ENCODE data around the gene PINK1.

PINK1 gene

DNA sequence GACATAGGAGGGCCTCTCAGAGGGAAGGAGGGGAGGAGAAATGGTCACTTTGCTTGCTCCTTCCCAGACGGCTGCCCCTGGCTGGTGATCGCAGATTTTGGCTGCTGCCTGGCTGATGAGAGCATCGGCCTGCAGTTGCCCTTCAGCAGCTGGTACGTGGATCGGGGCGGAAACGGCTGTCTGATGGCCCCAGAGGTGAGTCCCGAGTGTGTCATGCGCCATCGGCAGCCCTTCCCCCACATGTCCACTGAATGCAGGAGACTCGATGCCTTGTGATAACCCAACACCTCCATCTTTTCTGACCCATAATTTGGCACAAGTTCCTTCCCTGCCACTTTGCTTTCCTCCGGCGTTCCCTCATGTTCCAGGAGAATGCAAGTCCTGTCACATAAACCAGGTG, 15.2 kb downstream of the PINK1 start:
- Histone ChIP-seq H3K27ac (ENCODE audit: low read depth, low read length) (no peak overlapping the region), H3K27me3 (ENCODE audit: insufficient read depth, low read length) (no peaks in the 10 kb centered on the region), H3K9me3 (ENCODE audit: insufficient read depth, low read depth, low read length) (no peaks in the 10 kb centered on the region), H3K36me3 (ENCODE audit: insufficient read depth, low read length) (peaks cover 57% of the 10 kb centered on the region), H3K9ac (ENCODE audit: low read depth, low read length) (no peak overlapping the region), H3K4me1 (ENCODE audit: insufficient read depth, low read length) (no peaks in the 10 kb centered on the region), H3K4me3 (ENCODE audit: low read length) (no peak overlapping the region)
- WGBS = 96% methylated on average over 13 of the region's 13 CpGs

GRCh38 chr1:20648946-20649345, 15.7 kb downstream of the PINK1 start:
- H3K36me3 ChIP-seq (ENCODE audit: insufficient read depth, low read length) = peaks cover 62% of the 10 kb centered on the region

DNA sequence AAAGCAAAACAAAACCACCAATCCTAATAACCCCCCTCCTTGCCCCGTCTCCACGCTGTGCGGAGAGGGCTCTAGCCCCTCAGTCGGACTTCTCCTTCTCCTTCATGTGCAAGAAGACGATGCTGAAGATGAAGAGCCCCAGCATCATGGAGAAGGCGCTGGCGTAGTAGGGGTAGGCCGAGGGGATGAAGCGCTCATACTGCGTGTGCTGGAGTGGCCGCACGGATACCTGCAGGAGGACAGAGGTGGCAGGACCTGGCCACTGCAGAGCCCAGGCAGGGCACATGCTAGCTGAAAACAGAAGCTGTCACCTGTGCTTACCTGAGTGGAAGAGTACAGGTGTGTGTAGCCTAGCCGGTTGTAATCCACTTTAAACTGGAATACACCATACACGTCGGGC, 19.0 kb downstream of the PINK1 start:
- WGBS = 96% methylated on average over 15 of the region's 15 CpGs
- Histone ChIP-seq H3K9me3 (ENCODE audit: insufficient read depth, low read depth, low read length) (no peaks in the 10 kb centered on the region), H3K4me1 (ENCODE audit: insufficient read depth, low read length) (no peaks in the 10 kb centered on the region), H3K27me3 (ENCODE audit: insufficient read depth, low read length) (no peaks in the 10 kb centered on the region), H3K9ac (ENCODE audit: low read depth, low read length) (no peak overlapping the region), H3K4me3 (ENCODE audit: low read length) (no peak overlapping the region), H3K36me3 (ENCODE audit: insufficient read depth, low read length) (peaks cover 91% of the 10 kb centered on the region), H3K27ac (ENCODE audit: low read depth, low read length) (no peak overlapping the region)

More at GRCh38 chr1:20648946-20649345, 15.7 kb downstream of the PINK1 start:
- H3K4me1 ChIP-seq (ENCODE audit: insufficient read depth, low read length) = no peaks in the 10 kb centered on the region
- no peaks in the 10 kb centered on the region for H3K9me3 ChIP-seq (ENCODE audit: insufficient read depth, low read depth, low read length)
- H3K27ac ChIP-seq (ENCODE audit: low read depth, low read length) = no peak overlapping the region
- no peaks in the 10 kb centered on the region for H3K27me3 ChIP-seq (ENCODE audit: insufficient read depth, low read length)
- H3K4me3 ChIP-seq (ENCODE audit: low read length) = no peak overlapping the region
- WGBS = 97% methylated on average over 15 of the region's 15 CpGs
- H3K9ac ChIP-seq (ENCODE audit: low read depth, low read length) = no peak overlapping the region

- Histone ChIP-seq H3K27me3 (ENCODE audit: insufficient read depth, low read length) (no peaks in the 10 kb centered on the region), H3K4me3 (ENCODE audit: low read length) (no peak overlapping the region)
- 88% methylated on average over 20 of the region's 20 CpGs for WGBS
Observed at GRCh38 chr1:20654104-20654690, 20.9 kb downstream of the PINK1 start.

GRCh38 chr1:20657024-20657423, 23.8 kb downstream of the PINK1 start:
- H3K9ac ChIP-seq (ENCODE audit: low read depth, low read length) = no peak overlapping the region
- H3K27me3 ChIP-seq (ENCODE audit: insufficient read depth, low read length) = no peaks in the 10 kb centered on the region
- H3K36me3 ChIP-seq (ENCODE audit: insufficient read depth, low read length) = peaks cover 80% of the 10 kb centered on the region
- WGBS = 92% methylated on average over 12 of the region's 12 CpGs
- no peak overlapping the region for H3K4me3 ChIP-seq (ENCODE audit: low read length)
- H3K9me3 ChIP-seq (ENCODE audit: insufficient read depth, low read depth, low read length) = no peaks in the 10 kb centered on the region
- no peak overlapping the region for H3K27ac ChIP-seq (ENCODE audit: low read depth, low read length)
- peaks cover 8% of the 10 kb centered on the region; the same call in 1 of the 2 replicates for H3K4me1 ChIP-seq (ENCODE audit: insufficient read depth, low read length)

More at GRCh38 chr1:20654104-20654690, 20.9 kb downstream of the PINK1 start:
- H3K9ac ChIP-seq (ENCODE audit: low read depth, low read length) = no peak overlapping the region
- no peaks in the 10 kb centered on the region for H3K4me1 ChIP-seq (ENCODE audit: insufficient read depth, low read length)
- H3K36me3 ChIP-seq (ENCODE audit: insufficient read depth, low read length) = peaks cover 97% of the 10 kb centered on the region
- no peaks in the 10 kb centered on the region for H3K9me3 ChIP-seq (ENCODE audit: insufficient read depth, low read depth, low read length)
- no peak overlapping the region for H3K27ac ChIP-seq (ENCODE audit: low read depth, low read length)

DNA sequence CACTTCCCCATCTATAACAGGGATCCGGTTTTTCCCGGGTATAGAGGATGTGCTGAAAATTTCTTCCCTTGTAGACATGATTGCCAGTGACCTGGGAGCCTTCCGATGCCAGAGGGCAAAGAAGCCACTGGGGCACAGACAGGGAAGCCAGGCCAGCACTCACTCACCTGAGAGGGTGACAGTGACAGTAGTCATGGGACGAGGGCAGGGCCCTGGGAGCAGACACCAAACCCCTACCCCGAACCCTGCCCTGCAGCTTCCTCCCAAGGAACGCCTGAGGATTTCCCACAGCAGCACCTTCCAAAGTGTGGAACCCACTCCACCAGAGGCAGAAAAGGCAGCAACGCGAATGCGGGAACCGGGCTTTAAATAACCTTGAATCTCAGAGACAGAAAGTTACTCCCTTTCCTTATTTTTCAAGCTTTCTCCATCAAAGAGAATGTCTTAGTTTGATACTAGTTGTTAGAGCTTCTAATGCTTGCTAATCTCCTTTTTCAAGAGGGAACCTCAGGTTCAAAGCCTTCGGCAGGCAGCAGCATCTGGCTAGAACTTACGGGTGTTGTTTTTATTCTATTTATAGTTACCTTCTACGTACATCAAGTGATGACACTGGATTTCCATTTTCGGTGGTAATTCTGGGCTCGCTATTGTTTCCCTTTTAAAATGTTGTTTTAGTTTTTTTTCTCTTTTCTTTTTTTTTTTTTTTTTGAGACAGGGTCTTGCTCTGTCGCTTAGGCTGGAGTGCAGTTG, 25.1 kb downstream of the PINK1 start:
- Histone ChIP-seq H3K4me1 (ENCODE audit: insufficient read depth, low read length) (peaks cover 11% of the 10 kb centered on the region; the same call in 1 of the 2 replicates), H3K36me3 (ENCODE audit: insufficient read depth, low read length) (peaks cover 66% of the 10 kb centered on the region), H3K9ac (ENCODE audit: low read depth, low read length) (no peak overlapping the region), H3K27ac (ENCODE audit: low read depth, low read length) (no peak overlapping the region), H3K27me3 (ENCODE audit: insufficient read depth, low read length) (no peaks in the 10 kb centered on the region), H3K4me3 (ENCODE audit: low read length) (no peak overlapping the region), H3K9me3 (ENCODE audit: insufficient read depth, low read depth, low read length) (no peaks in the 10 kb centered on the region)
- 91% methylated on average over 14 of the region's 16 CpGs for WGBS

GRCh38 chr1:20660363-20660762, 27.1 kb downstream of the PINK1 start:
- H3K27me3 ChIP-seq (ENCODE audit: insufficient read depth, low read length) = no peaks in the 10 kb centered on the region
- H3K9ac ChIP-seq (ENCODE audit: low read depth, low read length) = peak overlapping the region; percentile 86
- H3K4me1 ChIP-seq (ENCODE audit: insufficient read depth, low read length) = peaks cover 11% of the 10 kb centered on the region; the same call in 1 of the 2 replicates
- no peaks in the 10 kb centered on the region for H3K9me3 ChIP-seq (ENCODE audit: insufficient read depth, low read depth, low read length)
- no peak overlapping the region for H3K27ac ChIP-seq (ENCODE audit: low read depth, low read length)
- WGBS = 33% methylated on average over 3 of the region's 3 CpGs
- peaks cover 47% of the 10 kb centered on the region for H3K36me3 ChIP-seq (ENCODE audit: insufficient read depth, low read length)
- peak overlapping the region; percentile 93 for H3K4me3 ChIP-seq (ENCODE audit: low read length)

- peak overlapping the region; percentile 93 for H3K4me3 ChIP-seq (ENCODE audit: low read length)
- under 1% methylated on average over 20 of the region's 20 CpGs for WGBS
Observed at GRCh38 chr1:20660847-20661206, 27.6 kb downstream of the PINK1 start.

GRCh38 chr1:20661207-20662109, 28.2 kb downstream of the PINK1 start, which contains the start of gene DDOST:
DDOST (minus strand) TSS chr1:20661369; CDS start chr1:20661350, 19 bp downstream.
- Histone ChIP-seq H3K27ac (ENCODE audit: low read depth, low read length) (peak within 1 kb of the TSS; percentile 76), H3K9me3 (ENCODE audit: insufficient read depth, low read depth, low read length) (no peaks in the 10 kb centered on the region), H3K27me3 (ENCODE audit: insufficient read depth, low read length) (no peaks in the 10 kb centered on the region), H3K4me3 (ENCODE audit: low read length) (peak within 1 kb of the TSS; percentile 93), H3K36me3 (ENCODE audit: insufficient read depth, low read length) (peaks cover 36% of the 10 kb centered on the region), H3K4me1 (ENCODE audit: insufficient read depth, low read length) (peaks cover 11% of the 10 kb centered on the region; the same call in 1 of the 2 replicates), H3K9ac (ENCODE audit: low read depth, low read length) (peak within 1 kb of the TSS; percentile 86)
- 2% methylated on average over 57 of the region's 58 CpGs for WGBS

More at GRCh38 chr1:20660847-20661206, 27.6 kb downstream of the PINK1 start:
- H3K36me3 ChIP-seq (ENCODE audit: insufficient read depth, low read length) = peaks cover 42% of the 10 kb centered on the region
- peak overlapping the region; percentile 86 for H3K9ac ChIP-seq (ENCODE audit: low read depth, low read length)
- peak overlapping the region; percentile 17; the same call in 1 of the 2 replicates for H3K27ac ChIP-seq (ENCODE audit: low read depth, low read length)
- peaks cover 11% of the 10 kb centered on the region; the same call in 1 of the 2 replicates for H3K4me1 ChIP-seq (ENCODE audit: insufficient read depth, low read length)
- H3K9me3 ChIP-seq (ENCODE audit: insufficient read depth, low read depth, low read length) = no peaks in the 10 kb centered on the region
- no peaks in the 10 kb centered on the region for H3K27me3 ChIP-seq (ENCODE audit: insufficient read depth, low read length)

GRCh38 chr1:20662110-20662475, 28.8 kb downstream of the PINK1 start:
- Histone ChIP-seq H3K27me3 (ENCODE audit: insufficient read depth, low read length) (no peaks in the 10 kb centered on the region), H3K9ac (ENCODE audit: low read depth, low read length) (peak overlapping the region; percentile 86), H3K36me3 (ENCODE audit: insufficient read depth, low read length) (peaks cover 29% of the 10 kb centered on the region), H3K4me3 (ENCODE audit: low read length) (peak overlapping the region; percentile 93), H3K9me3 (ENCODE audit: insufficient read depth, low read depth, low read length) (no peaks in the 10 kb centered on the region), H3K4me1 (ENCODE audit: insufficient read depth, low read length) (peaks cover 11% of the 10 kb centered on the region; the same call in 1 of the 2 replicates), H3K27ac (ENCODE audit: low read depth, low read length) (peak overlapping the region; percentile 76)
- WGBS = 65% methylated on average over 7 of the region's 7 CpGs
